Mammary epithelial cell (primary cell): ENCODE results near the gene HPX.

Experiments
- CTCF ChIP-seq, 2 donors: IDR thresholded peaks in 1 of 2; conservative IDR thresholded peaks in 1 of 2; 2 replicates each; pipeline ENCODE4 v1.5.1; 2011 to 2012; ENCODE audit warnings: inconsistent platforms in 2 of 2, low read length in 2 of 2, mild to moderate bottlenecking in 2 of 2, control low read depth in 1 of 2, low read depth in 1 of 2; ENCODE audit not compliant: insufficient read depth in 1 of 2; ENCODE audit errors: extremely low read depth in 1 of 2
- EZH2 ChIP-seq: IDR thresholded peaks from 2 replicates; pipeline ENCODE4 v1.6.1; 2012; ENCODE audit warnings: low read length, inconsistent platforms, borderline replicate concordance

GRCh38 chr11:6431861-6432260 is 8.9 kb downstream of the HPX start:
- TF ChIP-seq CTCF (conservative IDR thresholded peaks at IDR 0.05 in 1 of 2, IDR thresholded peaks at IDR 0.05 in 1 of 2; ENCODE audit: extremely low read depth in 1 of 2, insufficient read depth in 1 of 2, low read depth in 1 of 2, low read length in 2 of 2), result no peak
- no peak for TF ChIP-seq EZH2
